Measurements from ENCODE around the gene FAM234A.
"Not testable (repeated sequence)": the region's sequence is repeated elsewhere in the genome, so short reads cannot be mapped to it uniquely, and the experiment has no call there.

The FAM234A gene

DNA sequence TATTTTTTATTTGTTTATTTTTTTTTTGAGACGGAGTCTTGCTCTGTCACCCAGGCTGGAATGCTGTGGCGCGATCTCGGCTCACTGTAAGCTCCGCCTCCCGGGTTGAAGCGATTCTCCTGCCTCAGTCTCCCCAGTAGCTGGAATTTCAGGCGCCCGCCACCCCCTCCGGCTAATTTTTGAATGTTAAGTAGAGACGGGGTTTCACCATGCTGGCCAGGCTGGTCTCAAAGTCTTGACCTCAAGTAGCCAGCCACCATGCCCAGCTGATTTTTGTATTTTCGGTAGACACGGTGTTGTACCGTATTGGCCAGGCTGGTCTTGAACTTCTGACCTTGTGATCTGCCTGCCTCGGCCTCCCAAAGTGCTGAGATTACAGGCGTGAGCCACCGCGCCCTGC lies 4.3 kb upstream of the FAM234A start:
- DNase-seq (ENCODE audit: low spot score) = not testable (repeated sequence)

DNA sequence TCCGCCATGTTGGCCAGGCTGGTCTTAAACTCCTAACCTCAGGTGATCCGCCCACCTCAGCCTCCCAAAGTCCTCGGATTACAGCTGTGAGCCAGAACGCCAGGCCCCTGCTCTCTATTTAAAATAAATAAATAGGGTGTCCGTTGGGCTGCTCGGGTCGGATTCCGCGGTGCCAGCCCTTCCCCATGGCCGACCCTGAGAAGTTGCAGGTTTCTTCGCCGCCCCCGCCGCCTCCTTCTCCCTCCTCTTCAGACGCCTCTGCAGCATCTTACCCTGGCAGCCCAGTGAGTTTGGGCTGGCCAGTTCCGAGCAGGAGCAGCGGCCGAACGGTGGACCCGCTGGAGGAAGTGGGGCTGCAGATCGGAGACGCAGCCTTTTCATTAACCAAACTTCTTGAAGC lies 3.7 kb upstream of the FAM234A start:
- no peak for DNase-seq (ENCODE audit: low spot score)

DNA sequence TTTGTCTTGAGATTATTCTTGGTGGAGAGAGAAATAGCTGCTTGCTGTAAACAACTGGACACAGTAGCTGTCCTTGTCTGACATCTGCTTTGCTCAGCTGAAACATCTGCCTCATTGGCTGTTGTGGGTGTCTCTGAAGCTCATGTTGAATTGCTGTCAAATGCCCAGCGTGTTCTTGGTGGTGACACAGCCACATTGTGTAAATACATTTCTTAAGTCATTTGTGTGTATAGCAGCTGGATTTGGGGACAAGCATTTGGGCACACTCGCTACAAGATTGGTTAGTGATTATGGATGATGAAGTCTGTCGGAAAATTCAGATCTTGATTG lies 5.3 kb downstream of the FAM234A start:
- DNase-seq (ENCODE audit: low spot score) = no peak

DNA sequence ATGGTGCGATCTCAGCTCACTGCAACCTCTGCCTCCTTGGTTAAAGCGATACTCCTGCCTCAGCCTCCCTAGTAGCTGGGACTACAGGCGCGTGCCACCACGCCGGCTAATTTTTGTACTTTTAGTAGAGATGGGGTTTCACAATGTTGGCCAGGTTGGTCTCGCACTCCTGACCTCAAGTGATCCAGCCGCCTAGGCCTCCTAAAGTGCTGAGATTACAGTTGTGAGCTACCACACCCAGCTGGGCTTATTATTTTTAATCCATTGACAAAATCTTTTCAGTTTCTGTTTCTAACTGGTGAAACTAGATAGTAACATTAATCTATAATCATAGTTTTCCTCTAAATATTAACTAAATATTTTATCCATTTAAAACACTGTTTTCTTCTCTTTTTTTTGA lies 5.9 kb downstream of the FAM234A start:
- DNase-seq (ENCODE audit: low spot score) = no peak

DNA sequence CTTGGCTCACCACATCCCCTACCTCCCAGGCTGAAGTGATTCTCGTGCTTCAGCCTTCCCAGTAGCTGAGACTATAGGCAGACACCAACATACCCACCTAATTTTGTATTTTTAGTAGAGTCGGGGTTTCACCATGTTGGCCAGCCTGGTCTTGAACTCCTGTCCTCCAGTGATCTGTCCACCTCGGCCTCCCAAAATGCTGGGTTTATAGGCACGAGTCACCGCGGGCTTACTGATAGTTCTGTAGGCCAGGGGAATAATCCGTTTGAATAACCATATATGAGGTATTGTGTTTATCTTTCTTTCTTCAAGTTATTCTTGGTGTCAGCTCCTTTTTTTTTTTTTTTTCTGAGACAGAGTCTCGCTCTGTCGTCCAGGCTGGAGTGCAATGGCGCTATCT lies 7.7 kb downstream of the FAM234A start:
- no peak for DNase-seq (ENCODE audit: low spot score)

- DNase-seq (ENCODE audit: low spot score) = no peak
These were observed 8.7 kb downstream of the FAM234A start for GRCh38 chr16:243348-243747.

DNA sequence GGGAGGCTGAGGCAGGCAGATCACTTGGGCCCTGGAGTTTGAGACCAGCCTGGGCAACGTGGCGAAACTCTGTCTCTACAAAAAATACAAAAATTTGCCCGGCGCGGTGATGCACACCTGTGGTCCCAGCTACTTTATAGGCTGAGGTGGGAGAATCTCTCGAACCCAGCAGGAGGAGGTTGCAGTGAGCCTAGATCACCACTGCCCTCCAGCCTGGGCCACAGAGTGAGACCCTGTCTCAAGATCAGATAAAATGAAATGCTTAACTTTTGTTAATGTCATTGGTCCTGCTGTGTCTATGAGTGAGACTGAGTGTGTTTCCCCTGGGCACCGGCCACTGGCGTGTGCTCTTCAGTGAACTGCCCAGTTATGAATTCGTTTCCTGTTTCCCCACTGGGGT lies 10.5 kb downstream of the FAM234A start:
- DNase-seq (ENCODE audit: low spot score) = no peak

DNA sequence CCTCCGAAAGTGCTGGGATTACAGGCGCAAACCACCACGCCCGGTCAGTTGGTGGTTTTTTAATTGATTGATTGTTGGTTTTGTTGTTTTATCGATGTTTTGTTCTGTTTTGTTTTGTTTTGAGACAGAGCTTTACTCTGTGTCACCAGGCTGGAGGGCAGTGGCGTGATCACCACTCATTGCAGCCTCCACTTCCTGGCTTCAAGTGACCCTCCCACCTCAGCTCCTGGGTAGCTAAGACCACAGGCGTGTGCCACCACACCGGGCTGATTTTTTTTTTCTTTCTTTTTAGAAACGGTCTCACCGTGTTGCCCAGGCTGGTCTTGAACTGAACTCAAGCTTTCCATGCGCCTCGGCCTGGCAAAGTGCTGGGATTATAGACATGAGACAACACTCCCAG lies 12.4 kb downstream of the FAM234A start:
- no peak for DNase-seq (ENCODE audit: low spot score)

GRCh38 chr16:249431-249830 lies 14.8 kb downstream of the FAM234A start:
- DNase-seq (ENCODE audit: low spot score) = no peak

DNA sequence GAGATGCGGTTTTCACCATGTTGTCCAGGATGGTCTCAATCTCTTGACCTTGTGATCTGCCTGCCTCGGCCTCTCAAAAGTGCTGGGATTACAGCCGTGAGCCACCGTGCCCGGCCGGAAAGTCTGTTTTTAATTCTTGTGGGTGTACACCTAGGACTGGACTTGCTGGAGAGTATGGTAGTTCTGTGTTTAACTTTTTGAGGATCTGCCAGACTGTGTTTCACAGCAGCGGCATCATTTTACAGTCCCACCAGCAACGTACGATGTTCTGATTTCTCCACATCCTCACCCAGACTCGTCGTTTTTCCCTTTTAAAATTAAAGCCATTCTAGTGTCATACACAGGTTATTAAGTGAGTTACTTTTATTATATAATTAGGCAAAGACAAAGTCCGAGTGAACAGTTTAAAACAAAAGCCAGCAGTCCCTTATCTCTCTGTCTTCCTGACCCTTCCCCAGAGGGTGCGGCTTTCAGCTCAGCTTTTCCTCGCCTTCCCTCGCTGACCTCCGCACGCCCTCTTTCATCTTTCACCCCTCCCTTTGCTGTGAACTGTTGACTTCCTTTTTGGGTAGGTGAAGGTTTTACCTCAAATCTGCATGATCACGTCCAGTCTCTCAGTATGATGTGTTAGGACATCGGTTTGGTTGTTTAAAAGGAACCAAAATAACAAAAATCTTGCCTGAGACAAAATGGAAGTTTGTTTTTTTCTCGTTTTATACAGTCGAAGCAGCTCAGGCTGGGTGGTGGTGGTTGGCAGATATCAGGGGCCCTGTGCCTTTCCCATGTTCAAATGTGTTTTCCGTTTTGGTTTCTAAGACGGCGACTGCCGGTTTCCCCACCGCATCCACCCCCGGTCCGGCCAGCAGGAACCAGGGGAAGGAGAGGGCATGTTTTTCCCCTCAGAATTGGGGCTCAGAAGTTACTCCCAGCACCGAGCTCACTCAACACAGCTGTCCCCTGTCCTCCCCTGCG lies 18.0 kb downstream of the FAM234A start:
- peak; percentile 23 for DNase-seq (ENCODE audit: low spot score)

DNA sequence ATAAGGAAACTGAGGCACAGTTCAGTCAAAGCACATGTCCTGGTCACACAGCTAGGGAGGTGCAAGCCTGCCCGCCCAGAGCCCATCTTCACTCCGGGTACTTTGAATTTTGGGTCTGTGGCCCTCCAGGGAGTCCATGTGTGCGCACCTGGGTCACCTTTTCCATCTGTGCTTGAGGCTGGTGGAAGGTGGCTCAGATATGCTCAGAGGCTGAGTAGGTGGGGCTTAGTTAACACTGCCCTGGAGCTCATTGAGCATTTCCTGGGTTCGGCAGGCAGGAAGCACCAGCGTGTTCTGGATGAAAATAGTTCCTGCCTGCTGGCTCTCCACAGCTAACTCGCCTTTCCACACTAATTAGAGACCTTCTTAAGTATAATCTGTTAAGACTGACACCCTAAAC lies 19.2 kb downstream of the FAM234A start:
- DNase-seq (ENCODE audit: low spot score) = no peak

DNA sequence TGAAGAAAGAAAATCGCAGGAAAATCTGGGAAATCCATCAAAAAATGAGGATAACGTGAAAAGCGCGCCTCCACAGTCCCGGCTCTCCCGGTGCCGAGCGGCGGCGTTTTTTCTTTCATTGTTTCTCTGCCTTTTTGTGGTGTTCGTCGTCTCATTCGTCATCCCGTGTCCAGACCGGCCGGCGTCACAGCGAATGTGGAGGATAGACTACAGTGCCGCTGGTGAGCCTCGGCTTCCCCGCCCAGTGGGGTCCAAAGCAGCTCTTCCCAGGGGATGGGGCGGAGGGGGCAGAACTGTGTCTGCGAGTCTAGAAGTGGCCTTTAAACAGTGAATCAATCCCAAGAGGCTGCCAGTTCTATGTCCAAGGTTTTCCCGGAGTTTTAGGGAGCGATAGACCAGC lies 19.8 kb downstream of the FAM234A start:
- no peak for DNase-seq (ENCODE audit: low spot score)

- no peak for DNase-seq (ENCODE audit: low spot score)
These were observed 20.6 kb downstream of the FAM234A start for GRCh38 chr16:255183-255582.

- not testable (repeated sequence) for DNase-seq (ENCODE audit: low spot score)
These were observed 23.5 kb downstream of the FAM234A start for GRCh38 chr16:258091-258490.

GRCh38 chr16:259226-259625 lies 24.6 kb downstream of the FAM234A start:
- no peak for DNase-seq (ENCODE audit: low spot score)

GRCh38 chr16:259814-260253 lies 25.2 kb downstream of the FAM234A start:
- no peak for DNase-seq (ENCODE audit: low spot score)

DNA sequence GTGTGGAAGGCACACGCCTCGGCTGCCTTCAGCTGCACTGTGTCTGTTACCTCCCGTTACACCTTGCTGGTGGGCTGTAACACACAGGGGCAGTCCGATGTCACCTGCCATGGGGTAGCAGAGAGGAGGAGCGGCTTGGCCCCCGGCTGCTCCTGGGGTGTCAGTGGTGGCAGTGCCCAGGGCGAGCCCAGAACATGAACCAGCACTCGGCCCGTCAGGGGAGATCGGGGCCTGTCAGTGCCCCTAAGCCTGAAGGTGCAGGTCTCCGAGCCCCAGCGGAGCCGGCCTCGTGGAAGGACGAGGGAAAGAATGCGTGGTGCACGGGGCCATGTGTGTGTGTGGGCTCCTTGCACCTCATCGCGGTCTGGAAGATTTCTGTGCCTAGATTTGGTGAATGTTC lies 25.7 kb downstream of the FAM234A start:
- no peak for DNase-seq (ENCODE audit: low spot score)

DNA sequence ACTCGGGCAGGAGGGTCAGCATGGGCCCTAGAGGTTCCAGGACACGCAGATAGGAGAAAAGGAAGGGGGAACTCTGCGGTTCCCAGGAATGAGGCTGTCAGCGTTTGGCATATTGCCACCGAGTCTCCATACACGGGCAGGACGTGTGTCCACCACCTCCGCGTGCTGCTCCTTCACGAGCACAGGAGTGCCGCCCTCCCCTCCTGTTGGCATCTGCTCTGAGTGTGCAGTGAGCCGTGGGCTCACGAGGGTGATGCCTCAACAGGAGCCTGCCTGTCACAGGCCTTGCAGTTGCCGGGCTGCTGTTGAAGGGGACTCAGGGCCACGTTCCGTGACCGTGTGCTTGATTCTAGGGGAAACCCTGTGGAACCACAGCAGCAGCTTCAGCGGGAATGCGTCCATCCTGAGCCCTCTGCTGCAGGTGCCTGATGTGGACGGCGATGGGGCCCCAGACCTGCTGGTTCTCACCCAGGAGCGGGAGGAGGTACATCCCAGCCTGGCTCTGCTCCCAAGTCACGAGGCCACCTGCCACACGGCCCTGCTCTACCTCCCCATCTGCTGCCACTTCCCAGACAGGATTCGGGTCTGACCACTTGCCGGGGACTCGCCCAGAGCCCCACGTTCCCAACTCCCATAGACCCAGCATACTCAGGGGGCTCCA lies 26.5 kb downstream of the FAM234A start:
- no peak for DNase-seq (ENCODE audit: low spot score)

GRCh38 chr16:262121-262745 lies 27.6 kb downstream of the FAM234A start:
- no peak for DNase-seq (ENCODE audit: low spot score)

- no peak for DNase-seq (ENCODE audit: low spot score)
These were observed 28.7 kb downstream of the FAM234A start for GRCh38 chr16:263182-263774.

- no peak for DNase-seq (ENCODE audit: low spot score)
These were observed 29.3 kb downstream of the FAM234A start for GRCh38 chr16:263944-264343.

DNA sequence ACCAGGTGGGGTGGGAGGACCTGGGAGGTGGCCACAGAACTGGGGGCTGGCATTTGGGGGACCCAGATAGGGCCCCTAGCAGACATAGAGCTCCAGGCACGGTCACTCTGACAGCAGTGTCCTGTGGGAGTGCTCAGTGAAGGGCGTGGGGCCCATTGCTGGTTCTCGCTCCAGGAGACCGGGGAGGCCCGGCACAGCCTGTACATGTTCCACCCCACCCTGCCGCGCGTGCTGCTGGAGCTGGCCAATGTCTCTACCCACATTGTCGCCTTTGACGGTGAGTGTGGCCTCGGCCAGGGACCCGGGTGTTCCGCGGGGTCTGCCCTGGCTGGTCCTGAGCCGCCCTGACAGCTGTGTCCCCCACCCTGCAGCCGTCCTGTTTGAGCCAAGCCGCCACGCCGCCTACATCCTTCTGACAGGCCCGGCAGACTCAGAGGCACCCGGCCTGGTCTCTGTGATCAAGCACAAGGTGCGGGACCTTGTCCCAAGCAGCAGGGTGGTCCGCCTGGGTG lies 29.9 kb downstream of the FAM234A start:
- DNase-seq (ENCODE audit: low spot score) = no peak
